Middle frontal gyrus (tissue), 1 donor: ENCODE measurements around the gene TNFRSF21.
"Not testable (repeated sequence)": the region's sequence is repeated elsewhere in the genome, so short reads cannot be mapped to it uniquely, and the experiment has no call there.

Source experiments
- DNase-seq: peaks from one replicate; pipeline ENCODE4 v3.0.0-alpha.2; 2015; ENCODE audit warnings: low spot score; ENCODE audit errors: extremely low spot score

TNFRSF21 gene

DNA sequence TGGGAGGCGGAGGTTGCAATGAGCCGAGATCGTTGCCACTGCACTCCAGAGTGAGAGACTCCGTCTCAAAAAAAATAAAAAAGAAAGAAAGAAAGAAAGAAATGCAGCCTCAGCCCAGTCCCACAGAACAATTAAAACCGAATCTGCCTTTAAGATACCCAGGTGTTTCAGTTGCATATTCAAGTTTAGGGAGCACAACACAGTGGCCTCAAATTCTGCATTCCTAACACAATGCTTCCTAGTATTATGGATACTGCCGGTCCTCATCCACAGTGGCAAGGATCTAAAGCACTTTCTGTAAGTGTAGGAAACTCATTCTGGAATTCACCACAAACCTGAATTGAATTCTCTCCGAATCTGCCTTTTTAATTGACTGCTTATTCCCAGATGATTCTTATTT is 80.5 kb downstream of the TNFRSF21 start:
- no peak for DNase-seq

DNA sequence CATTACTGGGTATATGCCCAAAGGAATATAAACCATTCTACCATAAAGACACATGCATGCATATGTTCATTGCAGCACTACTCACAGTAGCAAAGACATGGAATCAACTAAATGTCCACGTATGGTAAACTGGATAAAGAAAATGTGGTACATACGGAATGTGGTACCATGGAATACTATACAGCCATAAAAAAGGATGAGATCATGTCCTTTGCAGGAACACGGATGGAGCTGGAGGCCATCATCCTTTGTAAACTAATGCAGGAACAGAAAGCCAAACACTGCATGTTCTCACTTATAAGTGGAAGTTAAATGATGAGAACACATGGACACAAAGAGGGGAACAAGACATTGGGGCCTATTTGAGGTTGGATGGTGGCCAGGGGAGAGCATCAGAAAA is 81.6 kb downstream of the TNFRSF21 start:
- not testable (repeated sequence) for DNase-seq

GRCh38 chr6:47223251-47223650 is 86.5 kb downstream of the TNFRSF21 start:
- DNase-seq: not testable (repeated sequence)

- no peak for DNase-seq
These were observed 88.1 kb downstream of the TNFRSF21 start for GRCh38 chr6:47221565-47221964.

DNA sequence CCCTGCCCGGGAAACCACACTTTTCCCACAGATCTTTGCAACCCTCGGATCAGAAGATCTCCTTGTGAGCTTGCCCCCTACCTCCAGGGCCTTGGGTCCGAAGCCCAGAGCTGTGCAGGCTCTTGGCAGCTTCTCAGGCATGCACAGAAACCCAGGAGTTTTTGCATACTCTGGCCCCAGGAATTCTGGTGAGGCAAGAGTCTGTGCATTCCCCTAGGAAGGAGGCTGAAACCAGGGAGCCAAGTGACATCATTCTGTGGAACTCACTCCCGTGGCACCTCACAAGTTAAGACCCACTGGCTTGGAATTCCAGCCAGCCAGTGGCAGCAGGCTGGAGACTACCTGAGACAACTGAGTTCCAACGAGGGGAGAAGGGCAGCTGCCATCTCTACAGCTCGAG is 100.1 kb downstream of the TNFRSF21 start:
- no peak for DNase-seq

GRCh38 chr6:47207261-47207660 is 102.4 kb downstream of the TNFRSF21 start:
- DNase-seq: no peak

- no peak for DNase-seq
These were observed 103.1 kb downstream of the TNFRSF21 start for GRCh38 chr6:47206626-47207025.

- DNase-seq: no peak
These were observed 105.6 kb downstream of the TNFRSF21 start for GRCh38 chr6:47203938-47204611.

DNA sequence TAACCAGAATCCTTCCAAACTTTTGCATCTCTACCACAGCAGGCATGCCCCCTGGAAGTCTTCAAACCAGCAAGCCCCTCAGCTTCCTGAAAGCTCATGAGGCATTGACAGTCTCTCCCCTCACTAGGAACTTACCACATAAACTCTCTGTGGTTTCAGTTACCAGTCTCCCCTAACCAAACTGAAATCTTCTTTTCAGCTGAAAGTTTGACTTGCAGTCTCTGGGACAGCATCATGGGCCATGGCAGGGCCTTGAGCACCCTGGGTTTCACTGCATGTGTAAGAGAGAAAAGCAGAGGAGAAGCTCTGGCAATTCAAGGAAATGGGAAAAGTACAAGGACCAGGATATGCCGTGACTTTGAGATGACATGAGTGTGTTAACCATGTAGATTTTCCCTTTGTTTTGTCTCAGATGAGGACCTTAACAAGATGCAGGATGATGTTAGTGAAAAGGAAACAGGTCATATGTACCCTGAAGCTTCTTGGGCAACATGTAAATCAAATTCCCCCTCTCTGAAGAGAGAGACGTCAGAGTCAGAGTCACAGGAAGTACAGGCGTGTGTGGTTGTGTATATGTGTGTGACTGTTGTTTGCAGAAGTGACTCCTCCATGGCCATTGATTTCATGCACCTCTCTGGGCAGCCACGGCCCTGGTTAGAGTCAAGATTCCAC is 106.3 kb downstream of the TNFRSF21 start:
- no peak for DNase-seq

- DNase-seq: no peak
These were observed 107.0 kb downstream of the TNFRSF21 start for GRCh38 chr6:47202644-47203205.

DNA sequence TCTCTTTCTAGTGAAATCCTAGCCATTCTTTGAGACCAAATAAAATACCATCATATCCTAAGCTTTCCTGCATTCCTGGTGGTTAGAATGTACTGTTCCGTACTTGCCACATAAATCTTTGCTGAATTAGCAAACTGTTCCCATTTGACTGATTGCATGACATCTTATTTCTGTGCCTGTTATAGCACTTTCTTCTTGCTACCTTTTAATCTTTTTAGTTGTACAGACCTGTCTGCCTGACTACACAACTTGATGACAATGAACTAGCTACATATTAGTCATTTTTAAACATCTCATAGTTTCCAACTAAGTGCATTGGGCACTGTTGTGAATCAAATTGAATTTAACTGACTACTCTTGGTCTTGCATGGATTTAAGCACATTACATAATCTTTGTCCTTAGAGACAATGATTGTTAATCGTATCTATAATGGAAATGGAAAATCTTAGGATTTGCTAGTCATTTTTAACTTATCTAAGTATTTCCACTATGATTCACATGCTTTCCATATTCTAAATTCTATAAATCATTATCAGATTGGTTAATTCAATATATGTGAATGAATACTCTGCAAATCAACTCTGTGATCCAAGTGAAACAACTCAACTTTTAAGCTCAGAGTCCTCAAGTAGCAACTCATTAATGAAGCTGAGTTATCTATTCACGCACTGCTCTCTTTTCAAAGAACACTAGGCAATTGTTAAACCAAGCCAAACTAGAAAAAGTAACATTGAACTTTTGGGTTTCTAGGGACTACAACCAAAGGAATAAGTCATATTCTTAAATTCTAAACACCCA is 109.0 kb downstream of the TNFRSF21 start:
- DNase-seq: no peak

- no peak for DNase-seq
These were observed 111.7 kb downstream of the TNFRSF21 start for GRCh38 chr6:47197682-47198640.

DNA sequence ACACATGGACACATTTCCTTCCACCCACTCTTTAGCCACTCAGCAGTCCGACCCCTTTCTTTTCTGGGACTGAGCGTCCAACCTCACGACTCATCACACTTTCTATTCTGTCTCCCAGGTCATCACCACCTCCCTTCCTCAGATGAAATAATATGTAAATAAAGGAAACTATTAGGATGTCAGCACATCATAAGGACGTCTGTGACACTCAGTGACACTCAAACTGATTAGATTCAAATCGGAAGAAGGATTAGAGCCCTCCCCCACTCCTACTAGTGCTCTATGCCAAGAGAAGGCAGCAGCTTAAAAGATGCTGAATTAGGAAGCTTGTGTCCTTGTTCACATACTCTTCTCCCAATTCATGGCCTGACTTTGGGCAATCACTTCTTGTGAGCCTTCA is 113.6 kb downstream of the TNFRSF21 start:
- no peak for DNase-seq

DNA sequence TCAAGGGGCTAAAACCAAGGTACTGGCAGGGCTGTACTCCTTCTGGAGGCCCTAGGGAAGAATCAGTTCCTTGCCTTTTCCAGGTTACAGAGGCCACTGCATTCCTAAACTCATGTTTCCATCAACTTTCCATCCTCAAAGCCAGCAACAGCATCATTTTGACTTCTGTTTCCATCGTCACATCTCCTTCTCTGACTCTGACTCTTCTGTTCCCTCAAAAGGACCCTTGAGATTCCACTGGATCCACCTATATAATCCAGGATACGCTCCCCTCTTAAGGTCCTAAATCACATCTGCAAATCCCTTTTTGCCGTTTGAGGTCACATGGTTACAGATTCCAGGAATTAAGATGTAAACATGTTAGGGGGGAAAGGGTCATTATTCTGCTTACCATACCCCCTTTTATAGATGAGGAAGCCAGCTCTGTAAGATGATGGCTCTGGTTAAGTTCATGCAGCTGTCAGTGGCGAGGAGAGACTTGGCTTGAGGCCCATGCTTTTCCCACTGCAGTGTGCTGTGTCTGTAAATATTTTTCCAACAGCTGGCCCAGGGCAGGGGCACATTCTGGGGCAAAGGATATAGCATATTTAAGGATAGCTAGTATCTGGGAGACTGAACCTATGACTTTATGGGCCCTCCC is 114.6 kb downstream of the TNFRSF21 start:
- no peak for DNase-seq

GRCh38 chr6:47188588-47189021 is 121.1 kb downstream of the TNFRSF21 start:
- no peak for DNase-seq

DNA sequence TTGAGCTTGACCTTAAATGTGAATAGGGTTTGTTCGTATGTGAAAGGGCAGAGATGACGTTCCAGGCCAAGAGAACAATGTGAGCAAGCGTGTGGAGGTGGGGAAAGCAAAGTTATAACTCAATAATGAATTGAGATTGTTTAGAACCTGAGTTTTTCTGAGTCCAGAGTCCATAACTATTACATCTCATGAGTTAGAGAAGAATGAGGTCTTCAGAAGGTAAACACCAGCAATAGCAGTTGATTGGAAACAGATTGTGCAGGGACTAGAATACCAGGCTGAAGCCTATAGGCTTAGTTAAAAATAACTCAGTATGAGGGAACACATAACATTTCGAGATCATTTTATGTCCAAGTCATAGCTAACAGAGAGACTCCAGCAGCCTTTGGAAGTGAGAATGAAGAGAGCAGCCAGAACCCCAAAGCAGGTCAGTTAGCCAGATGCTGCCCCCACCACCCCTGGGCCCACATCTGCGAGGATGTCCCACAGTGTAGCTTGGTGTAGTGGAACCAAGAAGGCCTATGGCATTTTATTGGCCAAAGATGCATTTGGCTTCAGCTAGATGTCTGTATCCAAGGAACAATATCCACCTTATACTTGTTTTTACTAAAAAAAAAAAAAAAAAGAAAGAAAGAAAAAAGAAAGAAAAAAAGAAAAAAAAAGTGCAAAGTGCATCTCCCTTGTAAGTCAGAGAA is 121.7 kb downstream of the TNFRSF21 start:
- DNase-seq: no peak

DNA sequence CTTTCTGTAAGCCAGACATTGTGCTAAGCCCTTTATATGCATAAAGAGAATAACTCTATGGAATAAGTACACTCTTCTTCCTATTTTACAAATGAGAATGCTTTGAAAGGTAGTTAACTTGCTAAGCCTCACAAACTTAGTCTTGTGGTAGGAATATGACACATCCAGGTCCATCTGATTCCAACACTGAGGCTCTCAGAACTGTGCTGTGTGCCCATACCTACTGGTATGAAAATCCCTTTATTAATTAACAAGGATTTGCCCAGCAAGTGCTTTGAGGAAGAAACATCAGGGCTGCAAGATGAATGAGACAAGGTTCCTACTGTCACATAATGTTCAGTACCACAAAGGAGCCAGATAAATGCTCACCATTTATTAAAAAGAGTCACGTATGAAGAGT is 122.6 kb downstream of the TNFRSF21 start:
- DNase-seq: no peak

GRCh38 chr6:47182291-47182957 is 127.3 kb downstream of the TNFRSF21 start:
- no peak for DNase-seq

DNA sequence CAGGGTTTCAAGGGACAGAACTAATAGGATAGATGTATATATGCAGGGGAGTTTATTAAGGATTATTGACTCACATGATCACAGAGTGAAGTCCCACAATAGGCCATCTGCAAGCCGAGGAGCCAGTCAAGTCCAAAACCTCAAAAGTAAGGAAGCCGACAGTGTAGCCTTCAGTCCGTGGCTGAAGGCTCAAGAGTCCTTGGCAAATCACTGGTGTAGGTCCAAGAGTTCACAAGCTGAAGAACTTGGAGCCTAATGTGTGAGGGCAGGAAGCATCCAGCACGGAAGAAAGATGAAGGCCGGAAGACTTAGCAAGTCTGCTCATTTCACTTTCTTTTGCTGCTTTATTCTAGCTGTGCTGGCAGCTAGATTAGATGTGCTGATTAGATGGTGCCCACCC is 128.0 kb downstream of the TNFRSF21 start:
- DNase-seq: no peak
